Hematopoietic multipotent progenitor cell treated with erythropoietin and hydrocortisone succinate and interleukin-3 and kit ligand, for 6 days (in vitro differentiated cells): Measurements from ENCODE around the gene NTM.
A peak's percentile ranks its signal among the peaks of the same experiment; 100 is the strongest.

Experiments
- DNase-seq: peaks from one replicate; pipeline ENCODE4 v3.0.0-alpha.2; 2015

The NTM gene

GRCh38 chr11:131748151-131749050 lies 378.0 kb downstream of the NTM start:
- peak; percentile 77 for DNase-seq

GRCh38 chr11:131749101-131749500 lies 378.7 kb downstream of the NTM start:
- DNase-seq, result no peak

GRCh38 chr11:131750152-131750551 lies 379.7 kb downstream of the NTM start:
- no peak for DNase-seq

GRCh38 chr11:131750692-131751091 lies 380.3 kb downstream of the NTM start:
- no peak for DNase-seq

- DNase-seq, result no peak
These were observed 384.3 kb downstream of the NTM start for GRCh38 chr11:131754671-131755070.

- DNase-seq, result no peak
These were observed 386.2 kb downstream of the NTM start for GRCh38 chr11:131756479-131757110.

- DNase-seq, result no peak
These were observed 388.3 kb downstream of the NTM start for GRCh38 chr11:131758726-131759125.

GRCh38 chr11:131759140-131759539 lies 388.7 kb downstream of the NTM start:
- DNase-seq, result no peak

GRCh38 chr11:131760091-131761061 lies 390.0 kb downstream of the NTM start:
- DNase-seq, result no peak

- no peak for DNase-seq
These were observed 392.1 kb downstream of the NTM start for GRCh38 chr11:131762346-131763110.

GRCh38 chr11:131763193-131763890 lies 392.9 kb downstream of the NTM start:
- no peak for DNase-seq

- no peak for DNase-seq
These were observed 393.7 kb downstream of the NTM start for GRCh38 chr11:131764126-131764525.

GRCh38 chr11:131764649-131765048 lies 394.2 kb downstream of the NTM start:
- DNase-seq, result no peak

- DNase-seq, result no peak
These were observed 396.2 kb downstream of the NTM start for GRCh38 chr11:131766637-131767036.

- DNase-seq, result no peak
These were observed 397.0 kb downstream of the NTM start for GRCh38 chr11:131767421-131767820.

GRCh38 chr11:131770801-131771200 lies 400.4 kb downstream of the NTM start:
- DNase-seq, result no peak

- DNase-seq, result no peak
These were observed 401.1 kb downstream of the NTM start for GRCh38 chr11:131771471-131771870.

GRCh38 chr11:131773626-131774025 lies 403.2 kb downstream of the NTM start:
- DNase-seq, result no peak

GRCh38 chr11:131776211-131776610 lies 405.8 kb downstream of the NTM start:
- DNase-seq, result no peak

- no peak for DNase-seq
These were observed 415.4 kb downstream of the NTM start for GRCh38 chr11:131785801-131786200.

- DNase-seq, result no peak
These were observed 416.7 kb downstream of the NTM start for GRCh38 chr11:131787119-131787518.

- no peak for DNase-seq
These were observed 420.2 kb downstream of the NTM start for GRCh38 chr11:131790586-131790985.
